Heart left ventricle (tissue), 13 donors: Measurements from ENCODE around the gene DNAI1.

Experiments
- POLR2A ChIP-seq, 2 donors: fragments of 450-650 bp; IDR thresholded peaks; one replicate each; pipeline ENCODE4 v1.6.1; 2017; ENCODE audit warnings: antibody characterized with exemption in 2 of 2, mild to moderate bottlenecking in 2 of 2, moderate library complexity in 2 of 2
- TF ChIP-seq, protein P1 (sequence below), 12 donors: fragments of 200-600 bp; sonication (generic) in 4 of 12; IDR thresholded peaks; one replicate each; pipeline versions ENCODE4 v1.5.0 to v1.8.0; 2018 to 2022; ENCODE audit warnings: antibody characterized with exemption in 12 of 12, mild to moderate bottlenecking in 5 of 12
- donor health status: ischemic (EF 13 %, LVEDD 7.1; RV severe dilation, severe dysfunction).
- donor health status: DM: no; HTN: yes; CAD: no.
- donor health status: DM: no; HTN: no; CAD: no.
- donor health status: ischemic (EF 25% LVEDD 6.9; RV normal size, moderate dysfunction).
- donor health status: ischemic (EF 25% LVEDD 5.7; RV mildly dilated, moderate dysfunction).
- donor health status: ischemic (EF 35%, LVEDD 5.7; RV mildly dilated, moderate dysfunction).
- donor health status: nonischemic (EF 11% LVEDD 7.7; RV severe dilation, severe dysfunction).
- donor health status: DM: yes; HTN: yes; CAD: no.
- donor health status: PGD.
- donor health status: ischemic (EF 29% LVEDD 5.4; RV normal size, mild dysfunction).
- donor health status: nonischemic (EF 23%, LVEDD 6.1; RV moderate dilation, normal function).

DNA sequence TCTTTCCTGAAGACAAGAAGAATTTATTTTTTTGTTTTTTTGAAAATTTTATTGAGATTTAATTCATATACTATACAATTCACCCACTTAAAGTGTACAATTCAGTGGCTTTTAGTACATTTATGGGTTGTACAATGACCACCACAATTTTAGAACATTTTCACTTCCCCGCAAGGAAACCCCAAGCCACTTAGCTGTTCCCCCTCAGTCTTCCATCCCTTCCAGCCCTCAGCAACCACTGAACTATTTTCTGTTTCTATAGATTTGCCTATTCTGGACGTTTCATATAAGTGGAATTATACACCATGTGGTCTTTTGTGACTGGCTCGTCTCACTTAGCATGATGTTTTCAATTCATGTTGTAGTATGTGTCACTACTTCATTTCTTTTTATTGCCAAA is 28.0 kb downstream of the DNAI1 start:
- TF ChIP-seq, protein P1, sequence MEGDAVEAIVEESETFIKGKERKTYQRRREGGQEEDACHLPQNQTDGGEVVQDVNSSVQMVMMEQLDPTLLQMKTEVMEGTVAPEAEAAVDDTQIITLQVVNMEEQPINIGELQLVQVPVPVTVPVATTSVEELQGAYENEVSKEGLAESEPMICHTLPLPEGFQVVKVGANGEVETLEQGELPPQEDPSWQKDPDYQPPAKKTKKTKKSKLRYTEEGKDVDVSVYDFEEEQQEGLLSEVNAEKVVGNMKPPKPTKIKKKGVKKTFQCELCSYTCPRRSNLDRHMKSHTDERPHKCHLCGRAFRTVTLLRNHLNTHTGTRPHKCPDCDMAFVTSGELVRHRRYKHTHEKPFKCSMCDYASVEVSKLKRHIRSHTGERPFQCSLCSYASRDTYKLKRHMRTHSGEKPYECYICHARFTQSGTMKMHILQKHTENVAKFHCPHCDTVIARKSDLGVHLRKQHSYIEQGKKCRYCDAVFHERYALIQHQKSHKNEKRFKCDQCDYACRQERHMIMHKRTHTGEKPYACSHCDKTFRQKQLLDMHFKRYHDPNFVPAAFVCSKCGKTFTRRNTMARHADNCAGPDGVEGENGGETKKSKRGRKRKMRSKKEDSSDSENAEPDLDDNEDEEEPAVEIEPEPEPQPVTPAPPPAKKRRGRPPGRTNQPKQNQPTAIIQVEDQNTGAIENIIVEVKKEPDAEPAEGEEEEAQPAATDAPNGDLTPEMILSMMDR (IDR thresholded peaks at IDR 0.05), result no peak
- no peak for TF ChIP-seq POLR2A (IDR thresholded peaks at IDR 0.05)
